ENCODE data around the gene SIRPA. TPM values are rescaled to one million over a fixed set of nuclear protein-coding genes. Genes with fewer than 3 reads are reported as not detected.

The SIRPA gene
- total and polyA plus RNA-seq, 2 donors (not counting 1 experiment from before 2014, with no cell fraction given): 25.1 to 26.6 TPM

- TF ChIP-seq CTCF (conservative IDR thresholded peaks at IDR 0.05 in 1 of 2, IDR thresholded peaks at IDR 0.05 in 1 of 2; ENCODE audit: low read depth in 1 of 2, low read length in 2 of 2) (no peak), EZH2 (IDR thresholded peaks at IDR 0.05; ENCODE audit: low read length, missing control alignments) (no peak)
- H3K9me3 ChIP-seq (ENCODE audit: control insufficient read depth, insufficient read depth, low read depth, low read length): no peaks in the 10 kb centered on the region
- H2AFZ ChIP-seq (ENCODE audit: low read length): no peak overlapping the region
These were observed 80.1 kb downstream of the SIRPA start for GRCh38 chr20:1975291-1975690.

GRCh38 chr20:1979106-1979778, 84.0 kb downstream of the SIRPA start:
- TF ChIP-seq CTCF (conservative IDR thresholded peaks at IDR 0.05 in 1 of 2, IDR thresholded peaks at IDR 0.05 in 1 of 2; ENCODE audit: low read depth in 1 of 2, low read length in 2 of 2) (no peak), EZH2 (IDR thresholded peaks at IDR 0.05; ENCODE audit: low read length, missing control alignments) (no peak)
- no peak overlapping the region for H3K4me2 ChIP-seq (ENCODE audit: extremely low read depth, insufficient read depth, low read length)
- H3K27ac ChIP-seq (ENCODE audit: insufficient read depth, low read length): no peak overlapping the region
- H2AFZ ChIP-seq (ENCODE audit: low read length): no peak overlapping the region
- no peaks in the 10 kb centered on the region for H3K79me2 ChIP-seq (ENCODE audit: control insufficient read depth, insufficient read depth, low read length)
- no peaks in the 10 kb centered on the region for H3K4me1 ChIP-seq (ENCODE audit: control insufficient read depth, extremely low read depth, insufficient read depth, low read length)
- H3K4me3 ChIP-seq (replicated peaks in 1 of 4; ENCODE audit: control extremely low read depth in 1 of 4, insufficient read depth in 1 of 4, low read depth in 3 of 4, low read length in 4 of 4): no peak overlapping the region
- peaks cover 7% of the 10 kb centered on the region for H3K27me3 ChIP-seq (ENCODE audit: control insufficient read depth, insufficient read depth, low read length)
- no peak for DNase-seq (ENCODE audit: low read depth in 2 of 2)
- H3K36me3 ChIP-seq (ENCODE audit: control insufficient read depth, insufficient read depth, low read length): no peaks in the 10 kb centered on the region
- no peaks in the 10 kb centered on the region for H4K20me1 ChIP-seq (ENCODE audit: control insufficient read depth, extremely low read depth, insufficient read depth, low read length)
- no peaks in the 10 kb centered on the region for H3K9me3 ChIP-seq (ENCODE audit: control insufficient read depth, insufficient read depth, low read depth, low read length)
- no peak overlapping the region for H3K9ac ChIP-seq (ENCODE audit: insufficient read depth, low read length)

More at GRCh38 chr20:1975291-1975690, 80.1 kb downstream of the SIRPA start:
- Histone ChIP-seq H3K4me3 (replicated peaks in 1 of 4; ENCODE audit: control extremely low read depth in 1 of 4, insufficient read depth in 1 of 4, low read depth in 3 of 4, low read length in 4 of 4) (no peak overlapping the region), H3K27ac (ENCODE audit: insufficient read depth, low read length) (no peak overlapping the region), H3K36me3 (ENCODE audit: control insufficient read depth, insufficient read depth, low read length) (no peaks in the 10 kb centered on the region), H4K20me1 (ENCODE audit: control insufficient read depth, extremely low read depth, insufficient read depth, low read length) (no peaks in the 10 kb centered on the region), H3K4me2 (ENCODE audit: extremely low read depth, insufficient read depth, low read length) (no peak overlapping the region), H3K79me2 (ENCODE audit: control insufficient read depth, insufficient read depth, low read length) (no peaks in the 10 kb centered on the region), H3K9ac (ENCODE audit: insufficient read depth, low read length) (no peak overlapping the region), H3K27me3 (ENCODE audit: control insufficient read depth, insufficient read depth, low read length) (peaks cover 17% of the 10 kb centered on the region), H3K4me1 (ENCODE audit: control insufficient read depth, extremely low read depth, insufficient read depth, low read length) (no peaks in the 10 kb centered on the region)
- no peak for DNase-seq (ENCODE audit: low read depth in 2 of 2)

- no peaks in the 10 kb centered on the region for H3K79me2 ChIP-seq (ENCODE audit: control insufficient read depth, insufficient read depth, low read length)
- no peak for TF ChIP-seq EZH2 (IDR thresholded peaks at IDR 0.05; ENCODE audit: low read length, missing control alignments)
- no peak for TF ChIP-seq CTCF (conservative IDR thresholded peaks at IDR 0.05 in 1 of 2, IDR thresholded peaks at IDR 0.05 in 1 of 2; ENCODE audit: low read depth in 1 of 2, low read length in 2 of 2)
- no peaks in the 10 kb centered on the region for H4K20me1 ChIP-seq (ENCODE audit: control insufficient read depth, extremely low read depth, insufficient read depth, low read length)
- H3K9me3 ChIP-seq (ENCODE audit: control insufficient read depth, insufficient read depth, low read depth, low read length): no peaks in the 10 kb centered on the region
- no peak overlapping the region for H3K27ac ChIP-seq (ENCODE audit: insufficient read depth, low read length)
- H3K36me3 ChIP-seq (ENCODE audit: control insufficient read depth, insufficient read depth, low read length): no peaks in the 10 kb centered on the region
- H3K27me3 ChIP-seq (ENCODE audit: control insufficient read depth, insufficient read depth, low read length): peaks cover 13% of the 10 kb centered on the region
- H3K4me2 ChIP-seq (ENCODE audit: extremely low read depth, insufficient read depth, low read length): no peak overlapping the region
- H3K4me3 ChIP-seq (replicated peaks in 1 of 4; ENCODE audit: control extremely low read depth in 1 of 4, insufficient read depth in 1 of 4, low read depth in 3 of 4, low read length in 4 of 4): no peak overlapping the region
- no peaks in the 10 kb centered on the region for H3K4me1 ChIP-seq (ENCODE audit: control insufficient read depth, extremely low read depth, insufficient read depth, low read length)
- no peak overlapping the region for H3K9ac ChIP-seq (ENCODE audit: insufficient read depth, low read length)
- DNase-seq (ENCODE audit: low read depth in 2 of 2): no peak
- no peak overlapping the region for H2AFZ ChIP-seq (ENCODE audit: low read length)
These were observed 87.5 kb downstream of the SIRPA start for GRCh38 chr20:1982686-1983085.

Measured in fibroblast of lung (primary cell).